ENCODE data around the gene GABRR3. TPM values are rescaled to one million over a fixed set of nuclear protein-coding genes. Genes with fewer than 3 reads are reported as not detected.

GABRR3 gene
- polyA plus RNA-seq (ENCODE audit: insufficient read length in 10 of 10) = not detected
- long read RNA-seq, donor 1 = 0 reads
- long read RNA-seq, donor 2 = 0 reads
- long read RNA-seq, donor 3 = 0 reads
- long read RNA-seq, donor 4 = 0 reads
- long read RNA-seq, donor 5 = 0 reads
- long read RNA-seq, donor 6 = 0 reads
- long read RNA-seq, donor 7 = 0 reads
- long read RNA-seq, donor 8 = 0 reads
- long read RNA-seq, donor 9 = 0 reads

- no peak for DNase-seq
These were observed at the start of gene GABRR3 for GRCh38 chr3:98035208-98035607. GABRR3 (minus strand) TSS chr3:98035315; CDS start chr3:98034987, 328 bp downstream.

- DNase-seq = no peak
These were observed 38.4 kb upstream of the GABRR3 start for GRCh38 chr3:98073486-98073885.

GRCh38 chr3:98070840-98071239, 35.7 kb upstream of the GABRR3 start:
- DNase-seq = no peak

- DNase-seq = no peak
These were observed 33.7 kb upstream of the GABRR3 start for GRCh38 chr3:98068824-98069223.

- DNase-seq = no peak
These were observed 23.3 kb upstream of the GABRR3 start for GRCh38 chr3:98058244-98058960.

GRCh38 chr3:98057631-98058030, 22.5 kb upstream of the GABRR3 start:
- no peak for DNase-seq

GRCh38 chr3:98056035-98056434, 20.9 kb upstream of the GABRR3 start:
- no peak for DNase-seq

- no peak for DNase-seq
These were observed 14.2 kb upstream of the GABRR3 start for GRCh38 chr3:98049271-98049670.

- no peak for DNase-seq
These were observed 13.5 kb upstream of the GABRR3 start for GRCh38 chr3:98048586-98048985.

GRCh38 chr3:98041350-98041749, 6.2 kb upstream of the GABRR3 start:
- DNase-seq = no peak

- DNase-seq = peak; percentile 76 to 93 (median 83)
These were observed 4.4 kb upstream of the GABRR3 start for GRCh38 chr3:98039322-98040024.

GRCh38 chr3:98038876-98039275, 3.8 kb upstream of the GABRR3 start:
- no peak for DNase-seq

- DNase-seq = no peak
These were observed 3.2 kb upstream of the GABRR3 start for GRCh38 chr3:98038286-98038685.

- no peak for DNase-seq
These were observed 629 bp downstream of the GABRR3 start for GRCh38 chr3:98034486-98034885.

GRCh38 chr3:98034036-98034435, 1.1 kb downstream of the GABRR3 start:
- DNase-seq = no peak

- DNase-seq = no peak
These were observed 2.2 kb downstream of the GABRR3 start for GRCh38 chr3:98032904-98033303.

GRCh38 chr3:98032265-98032664, 2.9 kb downstream of the GABRR3 start:
- DNase-seq = no peak

GRCh38 chr3:98029083-98029482, 6.0 kb downstream of the GABRR3 start:
- no peak for DNase-seq

GRCh38 chr3:98027085-98027446, 8.0 kb downstream of the GABRR3 start:
- DNase-seq = no peak

GRCh38 chr3:98026425-98027084, 8.6 kb downstream of the GABRR3 start:
- no peak for DNase-seq

GRCh38 chr3:98025392-98025945, 9.6 kb downstream of the GABRR3 start:
- no peak for DNase-seq

Measured in muscle of back (tissue), 13 donors.